HPDE6-E6E7 (cell line): ENCODE results near the gene ADAMTS14.

Experiments used
- DNase-seq: peaks from one replicate; pipeline ENCODE4 v3.0.0; 2011; ENCODE audit warnings: missing footprints; ENCODE audit errors: extremely low spot score

ADAMTS14 gene

DNA sequence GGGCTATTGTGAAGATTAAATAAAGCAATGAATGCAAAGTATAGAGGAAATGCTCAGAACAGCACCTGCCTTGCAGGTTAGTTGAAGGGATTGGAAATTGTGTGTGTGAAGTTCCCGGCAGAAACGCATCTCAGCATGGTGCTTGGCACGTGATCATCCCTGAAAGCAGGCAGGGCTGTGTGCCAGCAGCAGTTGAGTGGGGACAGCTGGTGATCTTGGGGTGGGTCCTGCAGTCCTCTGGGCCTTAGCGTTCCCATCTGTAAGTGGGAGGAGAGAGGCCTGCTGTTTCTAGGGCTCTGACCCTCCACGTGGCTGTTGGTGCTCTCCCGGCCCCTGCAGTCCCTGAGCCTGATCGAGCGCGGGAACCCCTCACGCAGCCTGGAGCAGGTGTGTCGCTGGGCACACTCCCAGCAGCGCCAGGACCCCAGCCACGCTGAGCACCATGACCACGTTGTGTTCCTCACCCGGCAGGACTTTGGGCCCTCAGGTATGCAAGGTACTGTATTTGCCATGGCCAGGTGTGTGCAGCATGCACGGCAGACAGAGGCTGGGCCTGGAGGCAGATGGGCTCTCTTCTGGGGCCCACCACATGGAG, 57.6 kb downstream of the ADAMTS14 start:
- no peak for DNase-seq

DNA sequence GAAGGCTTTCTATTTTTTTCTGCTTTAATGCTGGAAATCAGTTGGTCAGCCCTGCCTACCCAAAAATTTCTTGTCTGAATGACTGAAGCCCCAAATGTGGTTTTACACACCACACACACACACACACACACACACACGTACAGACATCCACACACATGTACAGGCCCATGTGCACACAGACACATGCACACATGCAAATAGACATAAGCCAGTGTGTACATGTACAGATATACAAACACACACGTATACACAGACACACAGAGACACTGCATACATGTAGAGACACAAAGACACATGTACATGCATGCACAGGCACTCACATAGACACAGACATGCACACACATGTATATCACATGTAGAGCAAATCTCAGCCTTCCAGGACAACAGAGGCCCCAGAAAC, 58.6 kb downstream of the ADAMTS14 start:
- DNase-seq: no peak

DNA sequence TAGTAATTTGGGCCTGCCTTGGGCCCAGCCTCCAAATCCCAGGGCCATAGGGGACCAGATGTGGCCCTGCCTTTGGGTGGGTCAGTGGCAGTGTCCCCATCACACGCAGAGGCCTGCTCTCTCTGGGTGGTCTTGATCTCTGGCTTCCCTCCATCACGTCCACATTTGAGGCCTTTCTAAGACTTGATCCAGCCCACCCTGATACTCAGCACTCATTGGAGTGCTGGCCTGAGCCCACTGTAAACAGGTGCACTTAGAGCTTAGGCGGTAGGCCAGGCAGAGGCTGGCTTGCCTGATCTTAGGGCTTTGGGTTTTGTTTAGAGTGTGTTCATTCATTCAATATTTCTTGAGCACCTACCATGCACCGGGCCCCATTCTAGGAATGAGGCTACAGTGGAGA, 60.3 kb downstream of the ADAMTS14 start:
- no peak for DNase-seq

DNA sequence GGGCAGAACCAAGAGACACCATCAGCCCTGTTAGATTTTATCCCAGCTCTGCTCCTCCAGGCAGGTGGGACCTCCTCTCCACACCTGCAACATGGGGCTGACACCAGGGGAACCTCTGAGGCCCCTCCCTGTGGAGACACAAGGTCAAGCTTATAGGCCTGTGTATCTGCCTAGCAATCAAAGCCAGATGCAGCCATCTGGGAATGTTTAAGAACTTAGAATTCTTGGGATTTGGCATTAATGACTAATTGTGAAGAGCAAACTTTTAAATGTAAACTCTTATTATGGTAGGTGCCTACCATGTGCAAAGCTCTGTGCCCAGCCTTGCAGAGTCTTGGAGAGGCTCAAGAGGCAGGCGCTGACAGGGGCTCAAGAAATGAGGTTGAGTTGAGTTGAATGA, 60.7 kb downstream of the ADAMTS14 start:
- DNase-seq: no peak

DNA sequence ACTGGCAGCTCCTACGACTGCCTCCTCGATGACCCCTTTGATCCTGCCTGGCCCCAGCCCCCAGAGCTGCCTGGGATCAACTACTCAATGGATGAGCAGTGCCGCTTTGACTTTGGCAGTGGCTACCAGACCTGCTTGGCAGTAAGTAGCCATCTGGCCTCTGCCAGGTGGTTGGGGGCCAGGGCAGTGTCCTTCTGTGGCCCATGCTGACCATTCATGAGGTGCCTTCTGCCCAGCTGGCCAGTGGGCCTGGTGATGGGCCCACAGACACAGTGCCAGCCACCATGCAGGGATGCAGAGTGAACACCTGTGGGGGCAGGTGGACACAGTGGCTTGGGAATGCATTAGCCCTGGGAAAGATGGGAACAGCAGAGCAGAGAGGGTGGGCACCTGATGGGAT, 62.9 kb downstream of the ADAMTS14 start:
- no peak for DNase-seq

DNA sequence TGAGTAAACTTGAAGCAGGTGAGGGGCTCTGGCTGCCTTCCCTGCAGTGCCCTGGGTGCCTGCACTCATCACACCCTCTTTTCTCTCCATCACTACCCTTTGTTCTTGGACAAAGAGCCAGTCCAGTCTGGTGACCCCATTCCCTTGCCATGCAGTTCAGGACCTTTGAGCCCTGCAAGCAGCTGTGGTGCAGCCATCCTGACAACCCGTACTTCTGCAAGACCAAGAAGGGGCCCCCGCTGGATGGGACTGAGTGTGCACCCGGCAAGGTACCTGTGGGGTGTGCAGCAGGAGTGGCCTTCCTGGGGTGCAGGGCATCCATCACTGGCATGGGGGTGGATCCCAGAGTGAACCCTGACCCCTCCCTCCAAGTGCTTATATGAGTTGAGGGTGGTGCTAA, 64.2 kb downstream of the ADAMTS14 start:
- no peak for DNase-seq

DNA sequence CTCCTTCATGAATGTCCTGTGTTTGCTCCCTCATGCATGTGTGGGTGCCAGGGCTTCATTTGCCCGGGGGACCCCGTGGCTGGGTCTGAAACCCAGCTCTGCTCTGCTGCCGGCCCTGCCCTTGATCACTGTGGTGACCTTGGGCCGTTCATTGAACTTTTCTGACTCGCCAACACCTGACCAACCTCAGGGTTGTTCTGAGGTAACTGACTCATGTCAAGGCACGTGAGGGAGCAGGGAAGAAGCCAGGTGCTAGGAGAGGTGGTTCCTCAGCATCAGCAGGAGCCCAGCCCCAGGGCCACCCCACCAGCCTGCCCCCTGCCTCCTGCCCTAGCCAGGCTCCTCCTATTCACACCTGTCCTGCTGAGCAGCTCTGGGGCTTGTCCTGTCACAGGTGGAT, 64.9 kb downstream of the ADAMTS14 start:
- DNase-seq: no peak

DNA sequence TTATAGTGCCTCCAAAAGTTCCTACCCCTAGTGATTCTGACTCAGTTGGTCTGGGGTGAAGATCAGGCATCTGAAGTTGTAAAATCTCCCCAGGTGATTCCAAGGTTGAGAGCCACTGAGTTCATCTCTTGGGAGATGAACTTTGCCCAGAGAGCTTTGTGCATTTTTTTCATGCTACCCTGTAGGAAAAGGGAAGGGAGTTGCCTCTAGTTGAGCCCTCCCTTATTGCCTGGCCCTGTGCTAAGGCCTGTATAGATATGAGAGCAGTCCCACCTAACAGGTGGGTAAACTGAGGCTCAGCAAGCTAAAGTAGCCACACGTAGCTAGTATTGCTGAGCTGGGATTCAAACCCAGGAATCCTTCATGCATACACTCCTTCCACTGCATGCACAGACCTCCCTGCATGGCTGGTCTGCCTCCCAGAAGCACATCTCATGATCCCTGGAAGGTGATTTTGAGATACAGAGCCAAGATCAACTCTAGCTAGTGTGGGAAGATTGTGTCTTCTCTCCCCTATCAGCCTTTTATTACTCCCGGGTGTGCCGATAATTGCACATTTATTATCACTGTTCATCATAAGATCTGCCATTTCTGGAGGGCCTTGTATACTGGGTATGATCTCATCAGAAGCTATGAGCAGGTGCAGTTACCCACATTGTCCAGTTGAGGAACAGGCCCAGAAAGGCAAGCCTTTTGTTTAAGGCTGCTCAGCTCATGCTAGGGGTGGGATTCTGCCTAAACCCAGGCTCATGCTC, 65.9 kb downstream of the ADAMTS14 start:
- no peak for DNase-seq

DNA sequence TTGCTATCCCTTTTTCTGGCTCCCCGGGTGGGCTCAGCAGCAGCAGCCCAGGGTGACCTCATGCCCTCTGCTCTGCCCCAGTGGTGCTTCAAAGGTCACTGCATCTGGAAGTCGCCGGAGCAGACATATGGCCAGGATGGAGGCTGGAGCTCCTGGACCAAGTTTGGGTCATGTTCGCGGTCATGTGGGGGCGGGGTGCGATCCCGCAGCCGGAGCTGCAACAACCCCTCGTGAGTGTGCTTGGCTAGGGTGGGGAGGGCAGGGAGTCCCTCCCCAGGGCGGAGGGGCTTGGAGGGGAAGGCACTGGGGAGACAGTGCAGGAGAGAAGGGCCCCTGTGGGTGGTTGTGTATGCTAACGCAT, 66.4 kb downstream of the ADAMTS14 start:
- no peak for DNase-seq

DNA sequence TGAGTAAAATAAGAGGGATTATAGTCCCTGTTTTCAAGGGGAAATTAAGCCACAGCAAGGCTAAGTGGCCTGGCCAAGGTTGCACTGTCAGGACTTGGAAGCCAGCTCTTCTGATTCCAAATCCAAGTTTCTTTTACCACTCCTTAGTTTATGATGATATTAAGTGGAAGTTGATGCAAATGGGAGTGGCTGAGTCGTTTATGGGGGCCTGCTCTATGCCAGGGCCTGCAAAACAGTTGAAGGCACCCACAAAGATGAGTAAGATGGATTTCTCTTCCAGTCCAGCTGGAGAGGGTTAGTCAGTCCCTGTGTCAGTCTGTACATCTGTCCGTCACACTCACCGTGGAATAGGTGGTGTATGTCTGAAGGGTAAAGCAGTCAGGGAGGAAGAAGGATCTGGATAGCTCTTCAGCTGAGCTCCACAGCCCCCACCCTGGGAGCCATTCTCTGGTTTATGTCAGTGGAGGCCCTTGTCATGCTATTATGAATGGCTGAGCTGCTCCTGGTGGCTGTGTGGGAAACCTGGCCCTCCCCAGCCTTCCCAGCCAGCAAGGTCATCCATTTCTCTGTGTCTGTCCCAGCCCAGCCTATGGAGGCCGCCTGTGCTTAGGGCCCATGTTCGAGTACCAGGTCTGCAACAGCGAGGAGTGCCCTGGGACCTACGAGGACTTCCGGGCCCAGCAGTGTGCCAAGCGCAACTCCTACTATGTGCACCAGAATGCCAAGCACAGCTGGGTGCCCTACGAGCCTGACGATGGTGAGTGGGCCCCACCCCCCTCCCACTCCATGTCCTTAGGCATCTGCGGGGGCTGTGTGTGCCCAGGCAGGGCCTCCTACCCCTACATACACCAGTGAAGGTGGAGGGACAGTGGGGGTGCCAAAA, 68.3 kb downstream of the ADAMTS14 start:
- DNase-seq: no peak

DNA sequence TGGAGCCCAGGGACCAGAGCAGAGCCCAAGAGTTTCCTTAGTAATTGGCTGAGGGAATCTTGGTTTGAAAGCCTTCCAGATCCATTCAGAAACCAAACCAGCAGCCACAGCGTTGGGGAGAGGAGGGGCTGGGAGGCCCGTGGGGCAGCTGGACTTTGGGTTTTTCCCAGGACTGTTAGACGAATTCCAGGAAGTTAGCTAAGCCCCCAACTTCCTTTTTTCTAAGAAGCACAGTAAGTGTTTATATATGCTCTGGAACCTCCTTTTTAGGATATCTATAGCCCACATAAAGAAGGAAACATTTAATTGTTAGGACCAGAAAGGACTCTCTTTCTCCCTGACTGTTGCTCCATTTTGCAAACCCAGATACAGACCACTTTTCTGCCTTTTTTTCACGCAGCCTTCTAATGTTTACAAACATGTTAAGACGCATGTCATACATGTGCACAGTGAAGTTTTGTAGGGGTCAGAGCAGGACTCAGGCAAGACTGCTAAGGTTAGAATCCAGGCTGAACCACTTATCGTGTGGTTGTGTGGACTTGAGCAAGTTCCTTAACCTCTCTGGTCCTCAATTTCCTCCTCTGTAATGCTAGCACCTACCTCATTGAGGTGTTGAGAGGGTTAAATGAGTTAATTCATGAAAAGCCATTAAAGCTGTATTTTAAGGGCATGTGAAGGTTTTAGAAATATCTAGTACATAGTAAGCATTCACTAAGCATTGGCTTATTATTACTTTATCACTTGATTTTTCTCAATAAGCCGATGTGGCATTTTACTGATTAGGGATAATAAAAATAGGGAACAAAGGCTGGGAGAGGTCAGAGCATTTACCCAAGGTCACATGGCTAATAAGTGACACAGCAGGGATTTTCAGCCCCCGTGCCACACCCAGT, 70.5 kb downstream of the ADAMTS14 start:
- no peak for DNase-seq

DNA sequence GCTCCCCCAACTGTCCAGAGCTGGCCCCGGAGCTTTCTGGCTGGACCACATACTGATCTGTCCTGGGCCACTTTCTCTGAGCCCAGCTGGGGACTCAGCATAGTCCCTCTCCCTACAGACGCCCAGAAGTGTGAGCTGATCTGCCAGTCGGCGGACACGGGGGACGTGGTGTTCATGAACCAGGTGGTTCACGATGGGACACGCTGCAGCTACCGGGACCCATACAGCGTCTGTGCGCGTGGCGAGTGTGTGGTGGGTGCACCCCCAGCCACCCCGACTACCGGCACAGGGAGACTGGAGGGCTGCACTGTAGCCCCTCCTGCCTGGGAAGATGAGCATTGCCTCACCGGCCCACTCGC, 71.1 kb downstream of the ADAMTS14 start:
- DNase-seq: no peak

DNA sequence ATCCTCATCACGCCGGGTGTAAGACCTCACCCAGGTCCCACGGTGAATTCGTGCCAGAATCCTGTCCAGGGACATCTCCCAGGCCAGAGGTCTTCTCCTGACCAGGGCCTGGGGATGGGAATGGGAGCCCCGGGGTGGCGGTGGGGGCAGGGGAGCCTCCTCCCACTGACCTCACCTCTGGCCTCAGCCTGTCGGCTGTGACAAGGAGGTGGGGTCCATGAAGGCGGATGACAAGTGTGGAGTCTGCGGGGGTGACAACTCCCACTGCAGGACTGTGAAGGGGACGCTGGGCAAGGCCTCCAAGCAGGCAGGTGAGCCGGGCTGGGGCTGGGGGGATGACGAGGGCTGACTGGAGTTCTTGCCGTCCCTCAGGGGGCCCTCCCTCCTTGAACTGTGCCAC, 71.6 kb downstream of the ADAMTS14 start:
- DNase-seq: no peak

DNA sequence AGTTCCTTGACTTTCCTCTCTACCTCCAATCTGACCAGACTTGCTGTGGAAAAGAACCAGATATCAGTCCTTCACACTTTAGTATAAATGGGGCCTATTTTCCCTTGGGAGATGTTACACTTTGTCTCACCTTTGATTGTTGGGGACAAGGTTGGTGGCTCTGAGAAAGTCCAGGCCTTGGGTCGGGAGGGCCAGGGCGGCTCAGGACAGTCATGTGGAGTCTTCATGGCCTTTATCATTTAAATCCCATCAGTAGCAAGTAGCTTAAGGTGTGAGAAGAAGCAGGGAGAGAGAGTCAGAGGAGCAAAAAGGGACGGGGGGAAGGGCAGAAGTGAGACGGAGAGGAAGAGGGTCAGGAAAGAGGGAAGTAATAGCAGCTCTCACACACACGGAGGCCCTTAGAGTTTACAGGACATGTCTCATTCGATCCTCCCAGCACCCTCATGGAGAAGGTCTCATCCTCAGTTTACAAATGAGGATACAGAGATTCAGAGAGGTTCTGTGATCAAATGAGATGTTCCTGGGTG, 72.4 kb downstream of the ADAMTS14 start:
- DNase-seq: no peak

DNA sequence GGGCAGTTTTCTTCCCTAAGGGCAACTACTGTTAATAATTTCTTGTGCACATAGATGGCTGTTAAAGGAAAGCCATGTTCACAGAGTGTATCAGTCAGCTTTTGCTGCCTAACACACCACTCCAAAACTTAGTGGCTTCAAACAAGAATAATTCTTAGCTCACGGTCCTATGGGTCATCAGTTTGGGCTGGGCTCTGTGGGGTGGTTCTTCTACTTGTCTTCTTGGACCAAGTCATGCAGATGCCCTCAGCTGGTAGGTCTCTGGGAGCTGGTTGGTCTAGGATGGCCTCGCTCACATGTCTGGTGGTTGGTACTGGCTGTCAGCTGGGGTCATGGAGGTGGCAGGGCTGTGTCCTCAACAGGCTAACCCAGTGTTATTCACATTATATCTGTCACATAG, 73.2 kb downstream of the ADAMTS14 start:
- no peak for DNase-seq

DNA sequence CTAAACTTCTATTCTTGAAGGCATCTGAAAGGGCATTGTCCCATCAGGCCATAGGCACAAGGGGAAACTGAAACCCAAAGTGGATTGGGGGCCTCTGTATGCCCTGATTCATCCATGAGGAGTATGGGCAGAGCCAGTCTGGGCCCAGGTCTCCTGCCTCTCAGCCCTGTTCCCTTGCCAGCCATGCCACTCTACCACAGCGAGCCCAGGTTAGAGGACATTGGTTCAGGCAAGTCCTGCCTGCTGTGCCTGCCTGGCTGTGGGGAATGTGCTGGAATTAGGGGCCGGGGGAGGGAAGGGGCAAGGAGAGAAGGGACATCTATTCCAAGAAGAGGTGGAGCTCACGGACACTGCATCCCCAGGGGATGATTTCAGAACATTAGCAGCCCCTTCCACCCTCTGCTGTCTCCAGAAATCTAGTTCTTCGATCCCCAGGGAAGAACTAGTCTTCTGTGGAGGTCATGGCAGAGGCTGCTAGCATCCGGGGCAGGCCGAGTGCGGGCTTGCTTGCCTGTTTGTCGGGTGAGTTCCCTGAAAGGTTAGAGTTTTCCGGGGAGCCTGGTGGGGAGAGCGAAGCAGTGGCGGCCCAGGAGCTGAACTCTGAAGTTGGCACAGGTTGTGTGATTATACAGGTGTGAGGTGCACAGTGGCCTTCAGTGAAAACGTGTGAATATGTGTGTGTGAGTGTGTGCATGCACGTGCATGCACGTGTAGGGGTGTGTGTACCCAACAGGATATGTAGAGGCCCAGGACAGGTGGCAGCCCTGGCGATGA, 75.1 kb downstream of the ADAMTS14 start:
- no peak for DNase-seq

DNA sequence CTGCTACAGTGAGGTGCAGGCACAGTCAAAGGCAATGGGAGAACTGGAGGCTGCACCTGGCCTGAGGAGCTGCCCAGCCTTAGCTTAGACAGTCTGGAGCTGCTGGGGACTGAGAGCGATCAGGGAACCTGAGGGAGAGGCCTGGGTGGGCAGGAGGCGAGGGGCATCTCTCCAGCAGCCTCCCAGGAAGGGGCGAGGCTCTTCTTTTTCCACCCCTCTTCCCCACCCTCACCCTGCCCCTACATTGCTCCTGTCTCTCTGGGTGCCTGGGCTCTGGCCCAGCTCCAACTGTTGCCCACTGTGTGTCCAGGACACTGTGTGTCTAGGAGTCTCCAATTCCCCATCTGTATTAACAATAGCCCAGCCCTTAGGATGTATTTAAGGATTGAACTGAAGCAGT, 76.0 kb downstream of the ADAMTS14 start:
- no peak for DNase-seq

DNA sequence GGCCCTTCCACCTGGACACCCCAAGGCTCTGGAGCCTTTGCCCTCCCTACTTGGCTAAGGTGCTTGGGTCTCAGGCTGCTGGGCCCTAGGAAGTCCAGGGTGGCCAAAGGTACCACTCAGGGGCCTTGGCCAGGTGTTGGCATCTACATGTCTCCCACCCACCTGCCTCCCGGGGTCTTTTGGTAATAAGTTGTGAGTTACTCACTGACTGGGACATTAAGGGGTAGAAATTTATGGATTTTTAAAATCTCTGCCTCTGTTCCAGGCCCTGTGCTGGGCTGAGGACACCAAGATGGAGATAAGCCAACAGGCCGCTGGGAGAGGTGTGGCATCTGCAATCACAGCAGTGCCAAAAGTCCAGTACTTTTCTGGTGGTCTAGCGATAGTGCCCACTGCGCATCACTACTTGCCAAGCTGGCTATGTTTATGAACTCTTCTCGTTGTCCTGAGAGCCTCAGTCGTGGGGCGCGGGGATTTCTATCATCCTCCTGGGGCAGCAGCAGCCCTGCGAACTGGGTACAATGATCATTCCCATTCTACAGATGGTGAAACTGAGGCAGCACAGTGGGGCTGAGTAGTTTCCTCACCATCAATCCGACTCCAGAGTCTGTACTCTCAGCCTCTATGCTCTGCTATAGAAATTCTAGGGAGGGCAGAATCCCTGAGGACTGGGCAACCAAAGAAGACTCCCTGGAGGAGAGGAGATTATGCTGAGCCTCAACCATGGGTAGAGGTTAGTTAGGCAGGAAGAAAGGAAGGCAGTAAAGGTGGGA, 76.7 kb downstream of the ADAMTS14 start:
- DNase-seq: no peak

DNA sequence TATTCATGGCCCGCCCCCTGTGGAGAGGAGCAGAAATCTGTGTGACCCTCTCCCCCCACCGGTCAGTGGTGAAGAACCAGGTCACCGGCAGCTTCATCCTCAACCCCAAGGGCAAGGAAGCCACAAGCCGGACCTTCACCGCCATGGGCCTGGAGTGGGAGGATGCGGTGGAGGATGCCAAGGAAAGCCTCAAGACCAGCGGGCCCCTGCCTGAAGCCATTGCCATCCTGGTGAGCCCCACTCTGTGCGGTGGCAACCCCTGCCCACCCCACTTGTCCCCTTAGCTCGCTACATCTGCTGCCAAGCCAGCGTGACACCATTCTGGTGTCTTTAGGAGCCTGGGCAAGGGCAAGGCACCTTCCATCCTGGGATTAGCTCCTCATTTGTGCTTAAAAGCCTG, 77.5 kb downstream of the ADAMTS14 start:
- DNase-seq: no peak

DNA sequence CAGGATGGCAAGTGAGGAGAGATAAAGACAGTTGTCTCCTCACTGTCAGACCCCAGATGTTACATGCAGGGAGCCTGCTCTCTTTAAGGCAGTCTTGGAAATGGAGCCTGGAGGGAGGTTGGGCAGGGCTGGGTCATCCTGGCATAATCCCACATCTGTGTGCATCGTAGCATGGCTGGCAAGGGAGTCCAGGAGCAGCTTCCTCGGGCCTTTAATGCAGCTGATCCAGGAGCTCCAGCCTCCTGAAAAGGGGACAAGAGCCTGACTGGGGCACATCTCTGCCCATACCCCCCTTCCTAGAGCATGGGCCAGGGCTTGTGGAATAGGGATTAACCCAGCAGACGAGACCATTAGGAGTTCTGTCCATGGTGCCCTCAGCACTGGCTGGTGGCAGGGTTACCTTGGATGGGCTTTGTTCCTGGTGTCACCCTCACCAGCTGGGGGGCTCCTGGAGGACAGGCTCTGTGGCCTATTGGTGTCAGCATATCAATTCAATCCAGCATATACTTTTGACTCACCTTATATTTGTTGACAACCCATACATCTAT, 77.9 kb downstream of the ADAMTS14 start:
- no peak for DNase-seq
